Measurements from ENCODE around the gene ELP2. TPM values are rescaled to one million over a fixed set of nuclear protein-coding genes. Genes with fewer than 3 reads are reported as not detected.
A peak's percentile ranks its signal among the peaks of the same experiment; 100 is the strongest.

The ELP2 gene
- total and polyA plus RNA-seq, 9 of the 15 experiments (the other 6 are each of a cell fraction or from before 2014, with no cell fraction given), result 76.8 to 192 (median 140) TPM

- TF ChIP-seq MCM2 (IDR thresholded peaks at IDR 0.05; ENCODE audit: low read depth) (no peak), C11orf30 (IDR thresholded peaks at IDR 0.05; ENCODE audit: low read depth) (peak; percentile 75), FOXK1 (CRISPR knock-in tag; IDR thresholded peaks at IDR 0.05; ENCODE audit: borderline replicate concordance) (peak; percentile 81; the same call in 1 of the 2 replicates), DMBX1 (CRISPR knock-in tag; IDR thresholded peaks at IDR 0.05; ENCODE audit: borderline replicate concordance) (no peak), KDM4B (IDR thresholded peaks at IDR 0.05; ENCODE audit: borderline replicate concordance in 2 of 2, low read depth in 1 of 2) (peak in 1 of 2 experiments; percentile 79; a peak in 2 of 4 replicates), ZFPM2 (CRISPR knock-in tag; IDR thresholded peaks at IDR 0.05) (no peak), MEIS2 (IDR thresholded peaks at IDR 0.05; ENCODE audit: partially characterized antibody) (peak; percentile 82), ZNF316 (IDR thresholded peaks at IDR 0.05) (no peak), U2AF1 (optimal IDR thresholded peaks at IDR 0.05; ENCODE audit: low read depth, low read length) (peak; percentile 91), KLF10 (CRISPR knock-in tag; IDR thresholded peaks at IDR 0.05) (no peak), NFXL1 (CRISPR knock-in tag; IDR thresholded peaks at IDR 0.05) (no peak), NFRKB (IDR thresholded peaks at IDR 0.05; ENCODE audit: low read depth) (peak; percentile 66), TFAM (CRISPR knock-in tag; conservative IDR thresholded peaks at IDR 0.05) (no peak), MXI1 (IDR thresholded peaks at IDR 0.05; ENCODE audit: low read depth, low read length) (peak; percentile 94), KAT2B (IDR thresholded peaks at IDR 0.05; ENCODE audit: low read depth, low read length) (no peak), NELFE (IDR thresholded peaks at IDR 0.05; ENCODE audit: insufficient read depth, insufficient read length) (no peak), ZBTB33 (CRISPR knock-in tag; IDR thresholded peaks at IDR 0.05) (no peak), ZNF436 (CRISPR knock-in tag; IDR thresholded peaks at IDR 0.05) (no peak), TRIM24 (IDR thresholded peaks at IDR 0.05) (peak in 1 of 2 experiments; percentile 20; a peak in 1 of 4 replicates)
- TF ChIP-seq, protein P1, sequence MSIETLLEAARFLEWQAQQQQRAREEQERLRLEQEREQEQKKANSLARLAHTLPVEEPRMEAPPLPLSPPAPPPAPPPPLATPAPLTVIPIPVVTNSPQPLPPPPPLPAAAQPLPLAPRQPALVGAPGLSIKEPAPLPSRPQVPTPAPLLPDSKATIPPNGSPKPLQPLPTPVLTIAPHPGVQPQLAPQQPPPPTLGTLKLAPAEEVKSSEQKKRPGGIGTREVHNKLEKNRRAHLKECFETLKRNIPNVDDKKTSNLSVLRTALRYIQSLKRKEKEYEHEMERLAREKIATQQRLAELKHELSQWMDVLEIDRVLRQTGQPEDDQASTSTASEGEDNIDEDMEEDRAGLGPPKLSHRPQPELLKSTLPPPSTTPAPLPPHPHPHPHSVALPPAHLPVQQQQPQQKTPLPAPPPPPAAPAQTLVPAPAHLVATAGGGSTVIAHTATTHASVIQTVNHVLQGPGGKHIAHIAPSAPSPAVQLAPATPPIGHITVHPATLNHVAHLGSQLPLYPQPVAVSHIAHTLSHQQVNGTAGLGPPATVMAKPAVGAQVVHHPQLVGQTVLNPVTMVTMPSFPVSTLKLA (conservative IDR thresholded peaks at IDR 0.05), result peak; percentile 93 to 96
- TF ChIP-seq, protein P2, sequence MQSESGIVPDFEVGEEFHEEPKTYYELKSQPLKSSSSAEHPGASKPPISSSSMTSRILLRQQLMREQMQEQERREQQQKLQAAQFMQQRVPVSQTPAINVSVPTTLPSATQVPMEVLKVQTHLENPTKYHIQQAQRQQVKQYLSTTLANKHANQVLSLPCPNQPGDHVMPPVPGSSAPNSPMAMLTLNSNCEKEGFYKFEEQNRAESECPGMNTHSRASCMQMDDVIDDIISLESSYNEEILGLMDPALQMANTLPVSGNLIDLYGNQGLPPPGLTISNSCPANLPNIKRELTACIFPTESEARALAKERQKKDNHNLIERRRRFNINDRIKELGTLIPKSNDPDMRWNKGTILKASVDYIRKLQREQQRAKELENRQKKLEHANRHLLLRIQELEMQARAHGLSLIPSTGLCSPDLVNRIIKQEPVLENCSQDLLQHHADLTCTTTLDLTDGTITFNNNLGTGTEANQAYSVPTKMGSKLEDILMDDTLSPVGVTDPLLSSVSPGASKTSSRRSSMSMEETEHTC (IDR thresholded peaks at IDR 0.05), result no peak
- TF ChIP-seq, protein P3, sequence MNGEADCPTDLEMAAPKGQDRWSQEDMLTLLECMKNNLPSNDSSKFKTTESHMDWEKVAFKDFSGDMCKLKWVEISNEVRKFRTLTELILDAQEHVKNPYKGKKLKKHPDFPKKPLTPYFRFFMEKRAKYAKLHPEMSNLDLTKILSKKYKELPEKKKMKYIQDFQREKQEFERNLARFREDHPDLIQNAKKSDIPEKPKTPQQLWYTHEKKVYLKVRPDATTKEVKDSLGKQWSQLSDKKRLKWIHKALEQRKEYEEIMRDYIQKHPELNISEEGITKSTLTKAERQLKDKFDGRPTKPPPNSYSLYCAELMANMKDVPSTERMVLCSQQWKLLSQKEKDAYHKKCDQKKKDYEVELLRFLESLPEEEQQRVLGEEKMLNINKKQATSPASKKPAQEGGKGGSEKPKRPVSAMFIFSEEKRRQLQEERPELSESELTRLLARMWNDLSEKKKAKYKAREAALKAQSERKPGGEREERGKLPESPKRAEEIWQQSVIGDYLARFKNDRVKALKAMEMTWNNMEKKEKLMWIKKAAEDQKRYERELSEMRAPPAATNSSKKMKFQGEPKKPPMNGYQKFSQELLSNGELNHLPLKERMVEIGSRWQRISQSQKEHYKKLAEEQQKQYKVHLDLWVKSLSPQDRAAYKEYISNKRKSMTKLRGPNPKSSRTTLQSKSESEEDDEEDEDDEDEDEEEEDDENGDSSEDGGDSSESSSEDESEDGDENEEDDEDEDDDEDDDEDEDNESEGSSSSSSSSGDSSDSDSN (IDR thresholded peaks at IDR 0.05; ENCODE audit: borderline replicate concordance in 1 of 2, low read depth in 2 of 2, low read length in 2 of 2), result 0 out of 4 replicates have a peak, but pooled peaks of 1 of the 2 experiments have one; percentile 22
Measured at GRCh38 chr18:36129300-36130038, at the start of gene ELP2, which contains the start of gene SLC39A6 (continued).

Data from K562 (cell line).